Activated T-helper 2 cell treated with anti-CD3 and anti-CD28 coated beads, Interferon-gamma antibody, Interleukin-2, Interleukin-4, amounts not matched to agents 10 μg/mL and 5 μg/mL and 100 μg/mL, durations not matched to agents 14 hours and 24 hours and 36 hours (primary cell): Measurements from ENCODE around the gene SPIRE1. TPM values are rescaled to one million over a fixed set of nuclear protein-coding genes. Genes with fewer than 3 reads are reported as not detected.
"Not testable (repeated sequence)": the region's sequence is repeated elsewhere in the genome, so short reads cannot be mapped to it uniquely, and the experiment has no call there.

ENCODE experiments used
- DNase-seq: peaks from one replicate; pipeline ENCODE4 v3.0.0; 2021; ENCODE audit warnings: low spot score
- H3K27ac Mint-ChIP-seq: one replicate; pipeline ENCODE4 v1.8.0; 2021; ENCODE audit warnings: mixed read lengths
- H3K27me3 Mint-ChIP-seq: one replicate; pipeline ENCODE4 v1.8.0; 2021; ENCODE audit warnings: low read depth, mixed read lengths
- H3K36me3 Mint-ChIP-seq: one replicate; pipeline ENCODE4 v1.8.0; 2021; ENCODE audit warnings: low read depth, mixed read lengths
- H3K4me1 Mint-ChIP-seq: one replicate; pipeline ENCODE4 v1.8.0; 2021; ENCODE audit warnings: low read depth, mixed read lengths
- H3K4me3 Mint-ChIP-seq: one replicate; pipeline ENCODE4 v1.8.0; 2021; ENCODE audit warnings: low read depth, mild to moderate bottlenecking, moderate library complexity, mixed read lengths
- H3K9me3 Mint-ChIP-seq: one replicate; pipeline ENCODE4 v1.8.0; 2021; ENCODE audit warnings: mixed read lengths
- intact Hi-C: fragments of 100-400 bp; cut with micrococcal nuclease; formaldehyde crosslinking; loops from one replicate; pipeline ENCODE4 v1.15.1; 2023
- total RNA-seq: library from RNA; stranded (reverse); gene quantifications from 2 replicates; pipeline ENCODE4 v1.2.3, GENCODE V29; 2022

SPIRE1 gene
- total RNA-seq, 1 donor from 2014 or later = 19.0 TPM

DNA sequence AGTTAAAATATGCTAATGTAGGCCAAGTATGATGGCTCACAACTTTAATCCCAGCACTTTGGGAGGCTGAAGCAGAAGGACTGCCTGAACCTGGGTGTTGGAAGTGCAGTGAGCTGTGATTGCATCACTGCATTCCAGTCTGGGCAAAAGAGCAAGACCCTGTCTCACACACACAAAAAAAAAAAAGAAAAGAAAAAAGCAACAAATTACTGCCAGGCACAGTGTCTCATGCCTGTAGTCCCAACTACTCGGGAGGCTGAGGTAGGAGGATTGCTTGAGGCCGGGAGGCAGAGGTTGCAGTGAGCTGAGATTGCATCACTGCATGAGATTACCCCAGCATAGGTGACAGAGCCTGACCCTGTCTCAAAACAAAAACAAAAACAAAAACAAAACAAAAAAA lies 139.6 kb downstream of the SPIRE1 start:
- no peak for DNase-seq
- H3K27me3 Mint-ChIP-seq = peaks cover 10% of the 10 kb centered on the region
- H3K27ac Mint-ChIP-seq = no peak overlapping the region
- no peaks in the 10 kb centered on the region for H3K36me3 Mint-ChIP-seq
- H3K4me3 Mint-ChIP-seq = no peak overlapping the region
- no peaks in the 10 kb centered on the region for H3K9me3 Mint-ChIP-seq
- no peaks in the 10 kb centered on the region for H3K4me1 Mint-ChIP-seq
- intact Hi-C loops = no loop called here

DNA sequence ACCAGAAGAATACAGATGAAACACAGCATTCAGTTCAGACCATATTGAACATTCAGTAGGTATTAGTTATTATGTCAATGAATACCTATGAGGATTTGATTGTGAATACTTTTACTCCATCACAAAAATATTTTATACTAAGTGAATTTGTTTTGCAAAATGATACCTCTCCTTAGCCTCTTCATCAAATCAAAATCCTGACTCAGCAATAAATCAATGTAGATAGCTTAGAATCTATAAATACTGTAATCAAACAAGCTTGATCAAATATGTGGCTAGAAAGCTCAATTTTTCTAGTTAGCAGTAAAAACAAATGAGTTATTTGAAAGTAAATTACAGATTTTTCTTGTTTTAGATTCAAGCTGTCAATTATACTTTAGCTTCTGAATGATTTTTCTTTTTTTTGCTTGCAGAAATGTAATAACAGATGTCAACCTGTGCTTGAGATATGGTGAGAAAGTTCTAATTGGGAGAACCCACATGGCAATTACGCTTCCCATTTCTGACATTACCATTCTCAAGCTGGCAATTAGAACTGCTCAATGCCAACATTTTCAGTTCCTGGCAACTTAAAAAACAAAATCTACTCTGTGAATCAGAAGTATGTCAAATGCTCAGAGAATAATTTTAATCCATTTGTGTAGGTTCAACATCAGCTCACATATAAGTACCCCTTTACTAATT lies 140.6 kb downstream of the SPIRE1 start:
- Mint-ChIP-seq H3K4me3 (no peak overlapping the region), H3K27me3 (peaks cover 4% of the 10 kb centered on the region), H3K9me3 (no peaks in the 10 kb centered on the region), H3K27ac (no peak overlapping the region), H3K36me3 (no peaks in the 10 kb centered on the region), H3K4me1 (no peaks in the 10 kb centered on the region)
- DNase-seq = no peak
- intact Hi-C loops = no loop called here

DNA sequence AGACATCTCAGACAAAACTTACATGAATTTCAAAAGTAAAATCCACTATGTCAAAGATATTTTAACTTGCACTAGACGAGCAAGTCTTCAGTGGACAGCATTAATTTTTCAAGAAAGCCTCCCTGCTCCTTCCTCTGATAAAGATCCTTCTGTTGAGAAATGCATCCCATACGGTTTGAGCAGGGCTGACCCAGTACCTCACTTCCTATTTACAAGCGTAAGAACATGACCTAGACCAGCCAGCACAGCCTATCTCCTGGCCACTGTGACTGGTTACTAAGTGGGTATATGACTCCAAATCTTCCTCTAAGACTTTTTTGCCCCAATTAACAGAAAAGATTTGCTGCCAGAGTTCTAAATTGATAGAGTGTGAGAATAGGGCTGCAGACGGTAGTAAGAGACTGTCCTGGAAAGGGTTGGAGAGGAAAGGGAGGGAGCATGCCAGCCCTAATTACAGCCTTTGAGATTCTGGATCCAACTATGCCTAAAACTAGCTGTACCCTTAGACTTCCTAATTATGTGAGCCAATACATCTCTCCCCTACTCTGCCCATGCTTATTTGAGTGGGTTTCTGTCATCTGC lies 141.8 kb downstream of the SPIRE1 start:
- H3K4me1 Mint-ChIP-seq = no peaks in the 10 kb centered on the region
- H3K36me3 Mint-ChIP-seq = no peaks in the 10 kb centered on the region
- H3K27ac Mint-ChIP-seq = no peak overlapping the region
- DNase-seq = no peak
- no peaks in the 10 kb centered on the region for H3K9me3 Mint-ChIP-seq
- intact Hi-C loops = no loop called here
- H3K27me3 Mint-ChIP-seq = peaks cover 4% of the 10 kb centered on the region
- H3K4me3 Mint-ChIP-seq = no peak overlapping the region

GRCh38 chr18:12515550-12515949 lies 142.4 kb downstream of the SPIRE1 start:
- intact Hi-C loops = no loop called here
- no peak overlapping the region for H3K27ac Mint-ChIP-seq

DNA sequence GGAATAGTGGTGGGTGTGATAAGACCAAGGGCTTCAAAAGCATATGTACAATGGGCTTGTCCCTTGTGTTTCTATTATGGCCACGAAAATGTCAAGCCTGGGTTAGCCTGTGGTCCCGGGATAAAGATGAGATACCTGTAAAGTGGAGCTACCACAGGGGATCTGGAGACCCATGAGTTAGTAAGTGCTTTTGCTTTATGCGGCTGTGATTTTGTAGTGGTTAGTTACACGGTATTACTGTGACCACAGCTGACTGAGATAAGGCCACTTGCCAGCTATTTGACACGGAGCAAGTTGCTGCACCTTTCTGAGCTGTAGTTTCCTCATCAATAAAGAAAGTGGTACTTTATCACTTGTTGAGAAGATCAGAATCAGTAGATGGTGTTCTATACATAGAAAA lies 150.9 kb downstream of the SPIRE1 start:
- Mint-ChIP-seq H3K27ac (no peak overlapping the region), H3K4me3 (no peak overlapping the region), H3K4me1 (peaks cover 3% of the 10 kb centered on the region), H3K36me3 (peaks cover 3% of the 10 kb centered on the region), H3K27me3 (no peaks in the 10 kb centered on the region), H3K9me3 (no peaks in the 10 kb centered on the region)
- intact Hi-C loops = no loop called here
- no peak for DNase-seq

More at GRCh38 chr18:12515550-12515949, 142.4 kb downstream of the SPIRE1 start:
- Mint-ChIP-seq H3K4me1 (no peaks in the 10 kb centered on the region), H3K27me3 (peaks cover 4% of the 10 kb centered on the region), H3K36me3 (no peaks in the 10 kb centered on the region), H3K9me3 (no peaks in the 10 kb centered on the region), H3K4me3 (no peak overlapping the region)
- DNase-seq = no peak

GRCh38 chr18:12500986-12501385 lies 156.9 kb downstream of the SPIRE1 start:
- H3K4me1 Mint-ChIP-seq = peaks cover 8% of the 10 kb centered on the region
- no peak overlapping the region for H3K4me3 Mint-ChIP-seq
- intact Hi-C loops = no loop called here
- no peaks in the 10 kb centered on the region for H3K27me3 Mint-ChIP-seq
- no peak for DNase-seq
- H3K9me3 Mint-ChIP-seq = no peaks in the 10 kb centered on the region
- H3K36me3 Mint-ChIP-seq = no peaks in the 10 kb centered on the region
- H3K27ac Mint-ChIP-seq = no peak overlapping the region

DNA sequence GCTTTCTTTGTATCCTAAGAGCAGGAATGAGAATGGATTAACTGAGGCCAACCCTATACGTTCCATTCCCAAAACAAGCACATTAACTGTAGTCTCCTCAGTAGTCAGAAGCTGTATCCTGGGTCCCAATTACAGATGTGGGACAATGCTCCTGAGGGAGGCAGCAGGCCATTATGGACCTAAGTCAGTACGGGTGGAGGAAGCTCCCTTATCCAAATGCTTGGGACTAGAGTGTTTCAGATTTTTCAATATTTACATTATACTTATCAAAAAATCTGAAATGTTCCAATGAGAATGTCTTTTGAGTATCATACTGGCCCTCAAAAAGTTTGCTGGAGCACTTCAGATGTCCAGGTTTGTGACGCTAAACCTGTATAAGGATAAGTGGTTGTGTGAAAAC lies 160.1 kb downstream of the SPIRE1 start:
- H3K27me3 Mint-ChIP-seq = no peaks in the 10 kb centered on the region
- no peak overlapping the region for H3K4me3 Mint-ChIP-seq
- DNase-seq = no peak
- no peak overlapping the region for H3K27ac Mint-ChIP-seq
- H3K4me1 Mint-ChIP-seq = peaks cover 5% of the 10 kb centered on the region
- intact Hi-C loops = no loop called here
- H3K9me3 Mint-ChIP-seq = no peaks in the 10 kb centered on the region
- H3K36me3 Mint-ChIP-seq = no peaks in the 10 kb centered on the region

DNA sequence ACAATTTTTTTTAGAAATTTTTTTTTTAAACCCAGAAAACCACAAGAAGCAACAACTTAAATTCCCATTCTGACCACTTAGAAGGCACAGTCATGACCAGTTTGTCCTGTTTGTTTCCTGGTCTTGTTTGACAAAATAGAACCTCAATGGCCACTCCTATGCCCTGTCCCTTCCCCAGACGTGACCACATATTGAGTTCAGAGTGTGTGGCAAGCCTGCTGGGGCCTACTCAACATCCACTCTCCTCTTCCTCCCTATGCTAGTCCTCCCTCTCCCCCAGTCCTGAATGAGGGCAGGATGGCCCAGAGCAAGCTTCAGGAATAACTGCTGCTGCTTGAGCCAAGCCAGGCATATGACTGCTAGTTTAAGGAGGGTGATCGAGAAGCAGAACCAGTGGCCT lies 160.6 kb downstream of the SPIRE1 start:
- no peaks in the 10 kb centered on the region for H3K27me3 Mint-ChIP-seq
- intact Hi-C loops = no loop called here
- H3K4me1 Mint-ChIP-seq = peaks cover 5% of the 10 kb centered on the region
- no peak for DNase-seq
- H3K27ac Mint-ChIP-seq = no peak overlapping the region
- H3K9me3 Mint-ChIP-seq = no peaks in the 10 kb centered on the region
- H3K36me3 Mint-ChIP-seq = no peaks in the 10 kb centered on the region
- no peak overlapping the region for H3K4me3 Mint-ChIP-seq

- Mint-ChIP-seq H3K4me1 (no peaks in the 10 kb centered on the region), H3K36me3 (no peaks in the 10 kb centered on the region), H3K27me3 (no peaks in the 10 kb centered on the region), H3K9me3 (no peaks in the 10 kb centered on the region), H3K27ac (no peak overlapping the region), H3K4me3 (no peak overlapping the region)
- intact Hi-C loops = no loop called here
- DNase-seq = no peak
Measured at GRCh38 chr18:12492907-12493306, 165.0 kb downstream of the SPIRE1 start.

- no peak overlapping the region for H3K4me3 Mint-ChIP-seq
- intact Hi-C loops = no loop called here
- no peaks in the 10 kb centered on the region for H3K4me1 Mint-ChIP-seq
- no peaks in the 10 kb centered on the region for H3K36me3 Mint-ChIP-seq
- H3K9me3 Mint-ChIP-seq = no peaks in the 10 kb centered on the region
- H3K27ac Mint-ChIP-seq = no peak overlapping the region
- no peak for DNase-seq
- H3K27me3 Mint-ChIP-seq = no peaks in the 10 kb centered on the region
Measured at GRCh38 chr18:12491611-12492435, 166.1 kb downstream of the SPIRE1 start.

DNA sequence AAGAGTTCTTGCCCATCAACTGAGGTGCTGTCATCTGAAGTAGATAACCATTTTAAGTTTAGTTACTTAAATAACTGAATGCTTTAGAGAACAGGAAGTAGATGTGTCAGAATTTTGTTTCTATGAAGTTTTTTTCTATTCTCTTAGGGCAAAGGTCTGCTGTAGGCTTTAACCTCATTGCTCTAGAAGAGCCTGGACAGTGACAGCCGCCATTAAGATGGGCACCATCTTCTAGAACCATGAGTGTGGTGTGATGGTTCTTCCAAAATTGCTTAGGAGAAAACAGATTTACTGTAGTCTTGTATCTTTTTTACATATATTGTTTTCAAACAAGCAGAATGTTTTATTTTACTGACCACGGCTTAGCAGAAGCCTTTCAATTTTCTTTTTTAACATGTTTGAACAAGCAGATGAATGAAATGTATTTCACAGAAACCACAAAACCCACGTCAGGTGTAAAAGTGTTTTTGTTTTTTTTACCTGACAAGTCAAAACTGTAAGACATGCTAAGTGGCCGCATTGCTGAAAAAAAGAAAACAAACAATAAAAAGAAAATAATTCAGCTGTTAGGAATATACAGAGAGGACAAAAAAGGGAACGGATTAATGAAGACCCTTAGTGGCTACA lies 172.3 kb downstream of the SPIRE1 start:
- no peak for DNase-seq
- H3K4me1 Mint-ChIP-seq = peaks cover 6% of the 10 kb centered on the region
- intact Hi-C loops = no loop called here
- H3K27ac Mint-ChIP-seq = no peak overlapping the region
- no peaks in the 10 kb centered on the region for H3K36me3 Mint-ChIP-seq
- H3K9me3 Mint-ChIP-seq = no peaks in the 10 kb centered on the region
- no peaks in the 10 kb centered on the region for H3K27me3 Mint-ChIP-seq
- H3K4me3 Mint-ChIP-seq = no peak overlapping the region

DNA sequence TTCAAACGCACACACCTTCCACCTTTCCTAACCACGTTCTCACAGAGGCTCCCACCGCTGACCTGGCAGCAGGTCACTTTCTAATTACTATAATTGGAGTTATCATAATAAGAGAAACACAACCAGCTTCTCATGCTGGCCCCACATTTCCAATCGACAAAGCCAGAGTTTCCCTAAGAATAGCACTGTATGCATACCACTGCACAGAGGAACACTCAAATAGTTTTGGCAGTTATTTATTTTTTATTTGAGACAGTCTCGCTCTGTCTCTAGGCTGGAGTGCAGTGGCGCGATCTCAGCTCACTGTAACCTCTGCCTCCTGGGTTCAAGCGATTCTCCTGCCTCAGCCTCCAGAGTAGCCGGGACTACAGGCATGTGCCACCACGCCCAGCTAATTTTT lies 176.0 kb downstream of the SPIRE1 start:
- H3K27me3 Mint-ChIP-seq, intact Hi-C loops, H3K36me3 Mint-ChIP-seq, H3K4me3 Mint-ChIP-seq, DNase-seq, H3K9me3 Mint-ChIP-seq, H3K4me1 Mint-ChIP-seq, H3K27ac Mint-ChIP-seq: not testable (repeated sequence)

DNA sequence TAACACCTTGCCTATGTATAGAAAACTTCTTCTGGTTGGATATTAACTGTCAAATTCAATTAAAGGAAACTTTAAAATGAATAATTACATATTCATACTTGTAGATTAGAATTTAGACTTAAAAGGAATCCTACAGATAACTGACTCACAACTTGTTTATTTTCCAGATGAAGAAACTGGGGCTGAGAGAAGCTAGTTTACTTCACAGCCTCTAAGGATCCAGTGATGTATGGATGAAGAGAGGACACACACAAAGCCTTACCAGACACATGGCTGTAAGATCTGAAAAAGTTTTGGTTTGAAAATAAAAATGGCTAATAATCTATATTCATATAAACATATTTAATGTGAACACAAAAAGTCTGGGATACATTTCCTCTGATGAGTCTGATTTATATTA lies 177.9 kb downstream of the SPIRE1 start:
- intact Hi-C loops = no loop called here
- H3K27ac Mint-ChIP-seq = no peak overlapping the region
- H3K4me1 Mint-ChIP-seq = no peaks in the 10 kb centered on the region
- no peak for DNase-seq
- no peaks in the 10 kb centered on the region for H3K36me3 Mint-ChIP-seq
- no peaks in the 10 kb centered on the region for H3K9me3 Mint-ChIP-seq
- H3K27me3 Mint-ChIP-seq = no peaks in the 10 kb centered on the region
- H3K4me3 Mint-ChIP-seq = no peak overlapping the region
